Measurements from ENCODE around the gene WIPF2.

DNA sequence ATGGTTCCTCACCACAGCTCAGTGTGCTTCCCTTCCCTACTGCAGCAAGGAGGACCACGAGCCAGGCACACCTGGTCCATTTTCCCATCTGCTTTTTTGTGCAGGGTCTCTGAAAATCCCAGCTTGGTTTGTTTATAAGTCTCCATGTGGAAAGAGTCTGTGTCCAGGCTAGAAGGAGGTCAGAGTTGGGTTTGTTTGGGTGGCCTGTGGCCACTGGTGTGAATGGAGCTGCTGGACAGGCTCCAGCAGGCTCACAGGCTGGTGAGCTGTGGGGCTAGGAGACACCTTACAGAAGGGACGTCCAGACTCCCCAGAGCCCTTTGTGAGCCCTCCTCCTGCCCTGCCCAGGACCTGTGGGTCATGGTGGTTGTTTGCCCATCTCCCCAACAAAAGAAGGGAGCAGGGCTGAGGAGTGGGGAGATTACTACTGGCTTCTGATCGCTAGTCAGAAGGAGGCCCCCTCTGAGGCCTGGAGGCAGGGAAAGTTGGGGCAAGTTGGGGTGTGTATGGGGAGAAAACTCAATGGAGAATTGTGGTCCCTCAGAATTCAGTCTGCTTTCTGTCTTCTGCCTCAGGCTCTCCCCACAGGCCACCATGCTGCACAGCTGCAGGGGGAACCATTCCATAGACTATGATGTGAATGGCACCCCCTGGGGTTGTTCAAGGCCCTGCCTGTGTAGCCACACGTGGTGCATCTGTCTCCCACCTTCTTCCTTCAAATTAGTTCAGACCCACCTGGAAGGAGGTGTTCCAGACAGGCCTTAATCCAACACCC, 94.0 kb downstream of the WIPF2 start:
- TF ChIP-seq CTCF (conservative IDR thresholded peaks at IDR 0.05; ENCODE audit: low read depth, low read length) = no peak
- no peak for TF ChIP-seq EZH2 (IDR thresholded peaks at IDR 0.05; ENCODE audit: low read length, unreplicated experiment)
